GM19193 (cell line): ENCODE measurements around the gene HTR7.

Experiments used
- POLR2A ChIP-seq: IDR thresholded peaks from 4 replicates; pipeline ENCODE4 v1.6.1; 2011; ENCODE audit not compliant: insufficient read depth, insufficient read length; ENCODE audit errors: extremely low read depth

HTR7 gene

DNA sequence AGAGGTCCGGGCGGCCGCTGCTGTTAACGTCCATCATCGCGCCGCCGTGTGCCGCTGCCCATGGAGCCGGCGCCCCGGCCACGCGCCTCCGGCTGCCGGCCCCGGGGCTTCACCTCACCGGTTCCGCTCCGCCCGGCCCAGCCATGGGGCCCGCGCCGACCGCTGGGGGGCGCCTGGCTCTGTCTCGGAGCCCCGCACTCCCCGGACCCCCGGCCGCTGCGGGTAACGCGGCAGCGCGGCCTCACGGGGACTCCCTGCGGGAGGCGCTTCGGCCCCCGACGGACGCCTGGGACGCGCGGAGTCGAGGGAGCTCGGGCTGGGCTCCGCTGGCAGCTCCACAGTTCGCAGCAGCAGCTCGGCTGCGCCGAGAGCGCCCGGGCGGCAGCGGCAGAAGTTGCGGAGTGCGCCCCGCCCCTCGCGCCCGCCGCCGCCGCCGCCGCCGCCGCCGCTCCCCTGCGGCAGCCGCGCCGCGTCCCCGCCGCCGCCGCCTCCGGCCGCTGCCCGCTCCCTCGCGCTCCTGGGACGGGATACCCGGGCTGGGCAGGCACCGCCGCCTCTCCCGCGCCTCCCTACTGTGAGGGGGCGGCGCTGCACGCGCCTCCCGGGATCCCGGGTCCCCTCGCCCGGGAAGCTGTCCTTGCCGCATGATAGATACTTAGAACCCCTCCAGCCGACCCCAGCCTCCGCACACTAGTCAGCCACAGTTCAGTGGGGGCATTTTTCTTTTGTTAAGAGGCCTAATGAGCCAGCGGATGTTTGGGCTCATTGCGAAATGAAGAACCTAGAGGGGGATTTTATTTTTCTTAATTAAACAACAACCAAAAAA, at the start of gene HTR7:
HTR7 (minus strand) TSS at position 405 of the 826 bp plus-strand sequence; CDS start at position 37, 368 bp downstream.
- TF ChIP-seq POLR2A, result no peak

DNA sequence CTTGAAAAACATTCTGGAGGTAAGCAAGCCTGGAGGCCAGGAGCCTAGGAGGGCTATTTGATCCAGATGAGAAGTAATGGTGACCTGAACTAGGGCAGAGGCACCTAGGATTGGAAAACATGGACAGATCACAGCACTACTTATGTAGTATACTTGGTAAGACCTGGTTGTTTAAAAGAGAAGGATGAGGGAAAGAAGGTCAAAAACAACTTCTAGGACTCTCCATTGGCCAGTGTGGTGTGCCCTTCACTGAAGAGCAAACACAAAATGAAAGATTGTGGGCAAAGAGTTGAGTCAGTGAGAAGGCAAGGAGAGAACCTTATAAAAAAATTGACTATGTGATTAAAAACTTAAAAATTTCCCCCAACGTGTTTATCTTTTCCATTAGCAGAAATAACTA, 48.8 kb upstream of the HTR7 start:
- TF ChIP-seq POLR2A, result no peak

DNA sequence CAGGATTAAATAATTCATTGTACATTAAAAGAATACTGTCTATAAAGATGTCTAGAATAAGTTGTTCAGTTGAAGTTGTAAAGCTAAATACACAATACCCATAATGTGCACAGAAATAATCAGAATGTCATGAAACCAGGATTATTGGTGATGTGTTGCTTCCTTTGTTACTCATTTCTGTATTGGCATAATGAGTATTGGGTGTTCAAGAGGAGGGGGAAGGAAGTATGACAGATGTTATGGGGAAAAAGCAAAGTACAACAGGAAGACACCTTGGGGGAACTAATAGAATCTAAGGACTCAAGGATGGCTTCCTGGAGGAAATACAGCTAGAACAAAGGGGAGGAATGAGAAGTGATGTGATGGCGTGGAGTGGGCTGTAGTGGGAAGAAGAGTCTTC, 48.1 kb upstream of the HTR7 start:
- TF ChIP-seq POLR2A, result no peak

DNA sequence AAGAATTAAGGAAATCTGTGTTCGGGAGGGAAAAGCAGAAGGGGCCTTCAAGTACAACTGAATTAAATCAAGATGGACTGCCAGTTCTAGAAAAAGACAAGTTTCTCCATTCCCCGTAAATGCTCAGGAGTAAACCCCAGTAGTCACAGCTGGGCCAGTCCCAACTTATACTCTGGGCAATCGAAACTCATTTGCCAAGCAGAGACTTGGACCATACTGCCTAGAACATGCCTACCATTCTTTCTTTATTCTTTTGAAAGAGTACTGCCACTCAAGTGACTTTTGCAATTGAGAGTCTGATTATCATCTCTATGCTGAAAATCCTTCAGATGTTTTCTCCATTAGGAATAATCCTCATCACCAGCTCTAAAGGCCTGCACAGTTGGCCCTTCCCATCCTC, 35.4 kb upstream of the HTR7 start:
- no peak for TF ChIP-seq POLR2A

DNA sequence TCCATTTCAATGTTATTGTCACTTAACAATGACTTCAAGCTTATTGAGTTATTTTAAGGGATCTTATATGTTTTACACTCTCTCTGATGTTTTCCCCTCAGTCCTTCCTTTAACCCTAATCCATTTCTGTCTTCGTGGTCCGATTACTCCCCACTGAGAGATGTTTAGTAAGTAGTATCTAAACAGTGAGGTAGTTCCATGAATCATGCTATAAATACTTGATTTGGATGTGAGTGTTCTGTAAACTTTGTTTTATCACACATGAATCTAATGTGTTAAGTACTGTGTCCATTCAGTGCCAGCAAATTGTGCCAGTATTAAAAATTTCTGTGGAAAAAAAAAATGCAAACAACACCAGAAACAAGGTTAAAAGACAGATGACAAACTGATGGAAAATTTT, 32.5 kb upstream of the HTR7 start:
- TF ChIP-seq POLR2A, result no peak

DNA sequence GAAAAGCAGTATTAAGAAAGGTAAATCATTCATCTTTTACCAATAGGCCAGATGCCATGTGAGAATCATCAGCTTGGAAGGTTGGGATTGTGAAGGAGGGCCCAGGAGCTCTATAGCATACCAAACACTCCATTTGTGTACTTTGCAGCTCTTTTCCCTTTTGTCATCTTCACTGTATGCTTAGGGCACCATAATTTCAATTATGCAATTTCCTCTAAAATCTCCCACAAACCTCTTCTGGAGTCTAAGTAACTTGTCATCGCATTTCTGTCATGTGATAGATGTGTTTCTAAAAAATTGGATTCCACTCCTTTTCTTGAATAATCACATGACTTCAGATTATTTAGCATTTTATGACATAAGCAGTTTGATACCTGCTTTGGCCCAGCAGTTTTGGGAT, 31.8 kb upstream of the HTR7 start:
- no peak for TF ChIP-seq POLR2A

DNA sequence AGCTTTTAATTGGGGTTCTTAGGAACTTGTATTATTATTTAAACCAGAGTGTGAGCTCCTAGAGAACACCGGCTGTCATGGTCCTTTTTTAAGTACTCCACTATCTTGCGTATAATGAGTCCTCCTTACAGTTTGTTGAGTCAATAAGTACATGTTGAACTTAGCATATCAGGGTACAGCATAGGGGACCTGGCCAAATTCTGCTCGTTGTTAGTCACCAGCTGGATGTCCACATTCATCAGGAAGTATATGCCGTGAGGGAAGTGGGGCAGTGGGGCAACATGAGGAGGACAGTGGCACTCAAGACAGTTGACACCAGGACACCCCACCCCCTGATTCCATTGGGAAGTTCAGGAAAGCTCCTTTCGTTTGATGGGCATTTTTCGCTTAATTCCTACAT, 30.5 kb upstream of the HTR7 start:
- TF ChIP-seq POLR2A, result no peak

DNA sequence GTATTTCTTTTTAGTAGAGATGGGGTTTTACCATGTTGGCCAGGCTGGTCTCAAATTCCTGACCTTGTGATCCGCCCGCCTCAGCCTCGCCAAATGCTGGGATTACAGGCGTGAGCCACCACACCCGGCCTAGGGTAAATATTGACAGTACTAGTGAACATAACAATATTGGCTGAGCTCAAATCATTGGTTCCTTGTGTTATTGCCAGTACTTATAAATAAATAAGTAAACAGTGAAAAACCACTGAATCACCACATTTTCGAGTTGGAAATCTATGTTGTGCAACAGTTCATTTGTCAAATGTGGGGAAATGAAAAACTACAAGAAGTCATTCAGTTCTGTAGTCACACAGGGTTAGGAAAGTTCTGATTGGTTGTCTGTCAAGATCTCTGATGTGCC, 29.7 kb upstream of the HTR7 start:
- TF ChIP-seq POLR2A, result no peak

DNA sequence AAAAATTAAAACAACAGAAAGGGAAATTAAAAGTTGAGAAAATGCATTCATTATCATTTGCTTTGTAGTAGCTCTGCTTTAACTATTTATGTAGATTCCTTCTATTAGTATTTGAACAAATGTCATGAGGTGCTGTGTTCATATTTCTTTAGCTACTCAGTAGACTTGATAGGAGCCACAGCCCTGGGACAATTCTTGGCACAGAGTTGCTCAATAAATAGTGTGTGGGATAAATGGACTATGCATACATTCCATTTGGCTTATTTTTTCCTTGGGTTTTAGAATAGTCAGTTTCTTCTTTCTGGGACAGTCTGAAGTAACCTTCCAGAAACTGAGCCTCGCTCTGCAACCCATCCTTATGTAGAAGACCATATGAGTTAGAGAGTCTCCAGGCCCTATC, 27.3 kb upstream of the HTR7 start:
- no peak for TF ChIP-seq POLR2A

DNA sequence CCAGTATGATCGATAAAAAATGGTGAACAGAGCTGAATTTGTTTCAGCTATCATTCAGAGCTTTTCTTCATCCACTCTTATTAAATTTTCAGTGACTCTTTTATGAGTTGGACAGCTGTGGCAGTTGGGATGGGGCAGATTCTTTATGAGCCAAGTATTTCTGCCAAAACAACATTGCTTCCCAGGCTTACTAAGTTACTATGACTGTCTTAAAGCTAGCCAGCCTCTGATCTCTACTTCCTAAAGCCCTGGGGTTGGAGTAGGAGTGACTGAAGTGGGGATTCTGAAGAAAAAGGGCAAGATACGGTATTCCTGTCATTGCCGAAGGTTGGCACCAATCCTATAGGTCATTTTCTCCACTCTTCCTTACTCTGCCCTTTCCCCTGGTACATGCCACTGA, 26.6 kb upstream of the HTR7 start:
- TF ChIP-seq POLR2A, result no peak

DNA sequence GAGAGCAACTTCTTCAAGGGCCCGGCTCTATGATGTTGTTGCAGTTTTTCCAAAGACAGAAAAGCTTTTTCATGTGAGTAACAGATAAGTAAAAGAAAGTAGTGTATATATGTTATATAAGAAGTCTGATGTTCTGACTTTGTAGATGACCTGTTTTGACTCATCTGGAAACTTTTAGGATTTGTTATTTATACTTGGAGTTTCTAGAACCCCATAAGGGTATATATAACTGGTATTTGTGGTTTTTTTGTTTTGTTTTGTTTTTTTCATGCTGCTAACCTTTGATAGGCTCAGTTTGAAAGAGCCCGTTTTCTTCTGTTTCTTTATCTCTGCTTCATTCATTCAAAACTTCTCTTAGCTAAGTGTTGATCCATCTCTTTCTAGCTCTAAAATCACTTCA, 21.2 kb upstream of the HTR7 start:
- TF ChIP-seq POLR2A, result no peak

DNA sequence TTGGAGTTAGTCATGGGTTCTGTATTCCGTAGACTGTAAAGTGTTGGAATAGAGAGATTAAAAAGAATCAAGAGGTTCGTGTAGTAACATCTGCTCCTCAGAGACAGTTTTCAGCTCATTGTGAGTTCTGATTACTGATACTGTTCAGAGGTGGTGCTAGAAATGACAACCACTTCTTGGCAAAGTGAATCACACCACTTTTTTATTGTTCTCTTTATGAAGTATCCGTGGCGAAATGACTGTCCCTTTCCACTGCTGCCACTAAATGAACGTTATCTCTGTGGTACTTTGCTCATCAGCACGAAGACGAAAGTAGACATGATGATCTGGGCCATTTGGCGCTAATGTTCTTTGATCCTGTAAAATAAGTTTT, 14.8 kb upstream of the HTR7 start:
- no peak for TF ChIP-seq POLR2A

DNA sequence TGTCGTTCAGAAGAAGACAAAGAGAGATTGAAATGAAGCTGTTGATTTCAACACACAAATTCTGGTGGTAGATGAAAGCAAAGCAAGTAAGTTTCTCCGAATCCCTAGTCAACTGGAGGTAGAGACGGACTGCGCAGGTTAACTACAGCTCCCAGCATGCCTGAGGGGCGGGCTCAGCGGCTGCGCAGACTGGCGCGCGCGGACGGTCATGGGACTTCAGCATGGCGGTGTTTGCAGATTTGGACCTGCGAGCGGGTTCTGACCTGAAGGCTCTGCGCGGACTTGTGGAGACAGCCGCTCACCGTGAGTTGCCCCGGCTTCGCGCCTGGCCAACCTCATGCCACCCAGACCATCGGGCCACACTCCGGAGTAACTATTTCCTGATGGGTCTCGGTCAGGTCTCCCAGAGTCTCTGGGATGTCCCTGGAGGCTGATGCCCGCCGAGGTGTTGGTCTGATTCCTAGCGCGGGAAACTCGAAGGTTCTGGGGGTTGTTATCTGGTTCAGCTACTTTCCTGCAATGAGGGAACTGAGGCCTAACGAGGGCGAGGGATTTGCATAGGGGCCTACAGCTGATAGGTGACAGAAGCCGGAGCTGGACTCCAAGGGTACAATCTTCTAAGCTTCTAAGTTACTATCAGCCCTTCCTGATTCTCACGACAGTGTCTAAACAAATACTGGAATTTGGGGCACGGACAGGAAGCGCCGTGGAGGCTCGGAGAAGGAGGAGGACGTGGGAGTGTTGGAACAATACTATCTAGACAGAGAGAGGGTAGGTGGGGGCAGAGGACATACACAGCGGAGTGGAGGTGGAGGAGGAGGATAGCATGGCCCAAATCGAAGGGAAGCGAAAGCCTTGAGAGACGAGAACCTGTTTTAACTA, 14.2 kb upstream of the HTR7 start, which contains the start of gene RPP30:
RPP30 (plus strand) TSS at position 209 of the 882 bp plus-strand sequence; CDS start at position 222, 13 bp downstream.
- TF ChIP-seq POLR2A, result peak; percentile 81

DNA sequence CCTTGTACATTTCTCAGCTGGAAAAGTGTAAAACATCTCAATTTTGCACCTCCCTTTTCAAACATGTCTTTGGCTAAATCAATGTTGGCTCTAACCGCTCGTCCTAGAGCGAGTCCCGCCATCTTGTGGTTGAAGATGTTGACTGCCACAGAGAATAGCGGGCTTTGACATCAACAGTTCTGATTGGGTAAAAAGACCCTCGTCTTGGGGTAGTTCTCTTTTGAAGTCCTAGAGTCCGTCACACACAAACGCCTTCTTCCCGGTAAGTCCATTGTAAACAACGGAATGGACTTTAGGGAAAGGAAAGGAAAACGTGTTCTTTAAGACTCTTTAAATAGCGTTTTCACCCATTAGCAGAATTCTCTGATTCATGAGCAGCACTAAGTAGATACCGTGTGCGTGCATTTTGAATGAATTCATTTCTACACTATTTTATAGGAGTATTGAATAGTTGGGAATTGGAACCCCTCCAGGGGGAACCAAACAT, 13.5 kb upstream of the HTR7 start:
- TF ChIP-seq POLR2A, result no peak

DNA sequence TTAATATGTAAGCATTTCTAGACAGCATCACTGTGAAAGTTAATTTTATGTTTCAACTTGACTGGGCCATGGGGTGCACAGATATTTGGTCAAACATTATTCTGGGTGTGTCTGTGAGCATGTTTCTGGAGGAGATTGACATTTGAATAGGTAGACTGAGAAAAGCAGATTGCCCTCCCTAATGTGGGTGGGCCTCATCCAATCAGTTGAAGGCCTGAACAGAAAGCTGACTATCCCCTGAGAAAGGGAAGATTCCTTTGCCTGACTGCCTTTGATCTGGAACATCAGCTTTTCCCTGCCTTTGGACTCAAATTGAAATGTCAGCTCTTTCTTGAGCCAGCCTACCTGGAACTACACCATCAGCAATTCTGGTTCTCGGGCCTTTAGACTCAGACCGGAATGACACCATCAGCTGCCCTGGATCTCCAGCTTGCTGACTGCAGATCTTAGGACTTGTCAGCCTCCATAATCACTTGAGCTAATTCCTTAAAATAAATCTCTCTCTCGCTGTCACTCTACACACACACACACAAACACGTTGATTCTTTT, 8.3 kb upstream of the HTR7 start:
- no peak for TF ChIP-seq POLR2A
